ENCODE results near the gene RGS3. TPM values are rescaled to one million over a fixed set of nuclear protein-coding genes. Genes with fewer than 3 reads are reported as not detected.
A peak's percentile ranks its signal among the peaks of the same experiment; 100 is the strongest.

Gene RGS3
- 14.6 and 15.0 TPM in 2 replicates for total RNA-seq

DNA sequence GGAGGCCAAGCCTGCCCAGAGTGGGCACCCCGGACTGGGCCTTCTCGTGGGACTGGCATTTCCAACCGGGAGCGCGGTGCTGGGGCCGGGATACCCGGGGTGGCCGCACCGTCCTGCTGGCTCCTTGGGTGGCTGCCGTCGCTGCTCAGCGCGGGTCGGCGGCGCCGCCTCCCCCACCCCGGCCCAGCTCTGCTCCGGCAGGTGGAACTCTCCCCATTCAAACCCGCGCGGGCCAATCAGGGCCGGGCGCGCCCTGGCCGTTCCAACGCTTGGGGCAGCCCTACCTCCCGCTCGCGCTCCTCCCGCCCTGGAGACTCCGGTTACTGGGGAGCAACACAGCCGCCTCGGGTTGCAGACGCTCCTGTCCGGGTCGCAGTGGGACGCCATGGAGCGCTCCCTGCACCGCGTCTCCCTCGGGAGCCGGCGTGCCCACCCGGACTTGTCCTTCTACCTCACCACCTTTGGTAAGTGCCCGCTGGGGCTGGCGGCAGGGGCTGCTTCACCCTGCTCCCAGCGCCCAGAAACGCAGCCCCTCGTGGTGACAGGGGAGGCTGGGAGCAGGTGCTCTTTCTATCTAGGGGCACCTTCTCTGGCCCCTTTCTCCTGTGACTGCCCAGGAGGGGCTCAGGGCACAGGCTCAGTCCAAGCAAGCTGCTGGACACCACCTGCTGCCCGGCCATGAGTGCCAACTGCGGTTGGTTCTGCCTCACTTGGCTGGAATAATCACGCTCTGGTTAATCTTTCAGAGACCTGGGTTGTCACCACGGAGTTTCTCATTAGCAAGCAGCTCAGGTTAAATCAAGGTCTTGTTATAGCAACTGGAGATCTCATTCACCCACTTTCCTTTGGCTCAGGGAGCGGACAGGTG is at the start of gene RGS3:
Gene RGS3, plus strand, starts transcription at position 310 of the 868 bp plus-strand sequence. Its CDS starts 76 bp downstream, at position 386.
- ChIA-PET POLR2A (no interaction called here), CTCF (no interaction called here)
- H3K4me3 Mint-ChIP-seq, result no peak within 1 kb of the TSS
- H3K4me1 Mint-ChIP-seq, result no peaks in the 10 kb centered on the region
- TF ChIP-seq, protein P1, sequence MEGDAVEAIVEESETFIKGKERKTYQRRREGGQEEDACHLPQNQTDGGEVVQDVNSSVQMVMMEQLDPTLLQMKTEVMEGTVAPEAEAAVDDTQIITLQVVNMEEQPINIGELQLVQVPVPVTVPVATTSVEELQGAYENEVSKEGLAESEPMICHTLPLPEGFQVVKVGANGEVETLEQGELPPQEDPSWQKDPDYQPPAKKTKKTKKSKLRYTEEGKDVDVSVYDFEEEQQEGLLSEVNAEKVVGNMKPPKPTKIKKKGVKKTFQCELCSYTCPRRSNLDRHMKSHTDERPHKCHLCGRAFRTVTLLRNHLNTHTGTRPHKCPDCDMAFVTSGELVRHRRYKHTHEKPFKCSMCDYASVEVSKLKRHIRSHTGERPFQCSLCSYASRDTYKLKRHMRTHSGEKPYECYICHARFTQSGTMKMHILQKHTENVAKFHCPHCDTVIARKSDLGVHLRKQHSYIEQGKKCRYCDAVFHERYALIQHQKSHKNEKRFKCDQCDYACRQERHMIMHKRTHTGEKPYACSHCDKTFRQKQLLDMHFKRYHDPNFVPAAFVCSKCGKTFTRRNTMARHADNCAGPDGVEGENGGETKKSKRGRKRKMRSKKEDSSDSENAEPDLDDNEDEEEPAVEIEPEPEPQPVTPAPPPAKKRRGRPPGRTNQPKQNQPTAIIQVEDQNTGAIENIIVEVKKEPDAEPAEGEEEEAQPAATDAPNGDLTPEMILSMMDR (IDR thresholded peaks at IDR 0.05), result no peak
- DNase-seq, result no peak
- no peaks in the 10 kb centered on the region for H3K36me3 Mint-ChIP-seq (ENCODE audit: low read depth)
- intact Hi-C loops (cut with micrococcal nuclease), result no loop called here
- H3K9me3 Mint-ChIP-seq, result peaks cover 10% of the 10 kb centered on the region
- H3K27me3 Mint-ChIP-seq, result no peaks in the 10 kb centered on the region
- no peak for ATAC-seq (ENCODE audit: low read depth)
- H3K27ac Mint-ChIP-seq, result no peak within 1 kb of the TSS

DNA sequence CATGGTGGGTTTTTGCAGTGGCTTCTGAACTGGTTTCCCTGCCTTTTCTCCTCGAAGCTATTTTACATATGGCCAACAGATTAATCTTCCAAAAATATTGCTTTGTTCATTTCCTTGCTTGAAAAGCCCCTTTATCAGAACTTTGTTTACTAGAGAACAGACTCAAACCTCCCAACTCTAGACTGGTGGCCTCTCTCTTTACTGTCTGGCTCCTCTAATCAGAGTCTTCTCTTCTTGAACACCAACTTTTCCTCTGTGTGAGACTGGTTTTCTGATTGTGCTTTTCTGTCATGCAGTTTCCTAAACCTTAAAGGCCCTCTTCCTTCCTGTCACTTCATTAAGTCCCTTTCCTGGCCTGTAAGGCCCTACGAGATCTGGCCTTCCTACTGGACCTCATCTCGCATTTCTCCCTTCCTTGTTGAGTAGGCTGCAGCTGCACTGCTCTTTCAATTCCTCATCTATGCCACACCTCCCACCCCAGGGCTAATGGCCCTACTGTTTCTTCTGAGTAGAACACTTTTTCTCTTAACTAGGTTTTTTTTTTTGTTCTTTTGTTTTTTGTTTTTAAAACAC is 47.3 kb upstream of the RGS3 start:
- POLR2A ChIA-PET, result interaction anchor here (1.1 to 2.0 kb wide), 4 partner anchors 16 to 166 kb away, joined by 3 to 6 read pairs (median 5); partner anchors contain the start of genes ALAD and HDHD3
- Mint-ChIP-seq H3K36me3 (ENCODE audit: low read depth) (no peaks in the 10 kb centered on the region), H3K4me3 (no peak overlapping the region), H3K9me3 (no peaks in the 10 kb centered on the region), H3K27ac (no peak overlapping the region), H3K27me3 (no peaks in the 10 kb centered on the region), H3K4me1 (peaks cover 4% of the 10 kb centered on the region)
- DNase-seq (no peak), ATAC-seq (ENCODE audit: low read depth) (peak; percentile 99)
- TF ChIP-seq, protein P1 (IDR thresholded peaks at IDR 0.05), result no peak
- intact Hi-C loops (cut with micrococcal nuclease), result loop anchor here (1.0 to 10.0 kb wide), 4 partner anchors 15 to 1521 kb away; partner anchors contain the start of genes ALAD and UGCG
- CTCF ChIA-PET, result interaction anchor here (0.8 to 1.8 kb wide), 4 partner anchors 30 to 175 kb away, joined by 3 to 5 read pairs (median 4); partner anchors contain the start of genes CDC26 and PRPF4

DNA sequence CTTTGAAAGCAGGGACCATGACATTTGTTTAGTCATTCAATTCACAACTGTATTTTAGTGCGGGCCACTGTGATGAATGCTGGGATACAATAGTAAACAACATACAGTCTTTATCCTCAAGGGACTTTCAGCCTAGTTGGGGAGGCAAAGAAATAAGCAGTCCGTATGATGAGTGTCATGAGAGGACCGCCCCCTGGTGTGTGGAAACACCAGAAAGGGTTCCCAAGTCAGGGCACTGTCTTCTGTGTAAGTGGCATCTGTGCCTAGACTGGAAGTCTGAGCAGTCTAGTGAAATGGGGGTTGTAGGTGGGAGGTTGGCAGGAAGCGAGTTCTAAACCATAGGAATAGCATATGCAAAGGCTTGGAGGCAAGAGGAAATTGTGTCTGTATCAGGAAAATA is 46.2 kb upstream of the RGS3 start:
- H3K9me3 Mint-ChIP-seq, result no peaks in the 10 kb centered on the region
- ATAC-seq (ENCODE audit: low read depth) (no peak), DNase-seq (no peak)
- intact Hi-C loops (cut with micrococcal nuclease), result loop anchor here (2.0 to 10.0 kb wide), 3 partner anchors 17 to 1523 kb away; partner anchors contain the start of genes ALAD and UGCG
- CTCF ChIA-PET, result no interaction called here
- TF ChIP-seq, protein P1 (IDR thresholded peaks at IDR 0.05), result no peak
- no peak overlapping the region for H3K4me3 Mint-ChIP-seq
- no peaks in the 10 kb centered on the region for H3K27me3 Mint-ChIP-seq
- no peaks in the 10 kb centered on the region for H3K36me3 Mint-ChIP-seq (ENCODE audit: low read depth)
- no peak overlapping the region for H3K27ac Mint-ChIP-seq
- POLR2A ChIA-PET, result no interaction called here
- no peaks in the 10 kb centered on the region for H3K4me1 Mint-ChIP-seq

DNA sequence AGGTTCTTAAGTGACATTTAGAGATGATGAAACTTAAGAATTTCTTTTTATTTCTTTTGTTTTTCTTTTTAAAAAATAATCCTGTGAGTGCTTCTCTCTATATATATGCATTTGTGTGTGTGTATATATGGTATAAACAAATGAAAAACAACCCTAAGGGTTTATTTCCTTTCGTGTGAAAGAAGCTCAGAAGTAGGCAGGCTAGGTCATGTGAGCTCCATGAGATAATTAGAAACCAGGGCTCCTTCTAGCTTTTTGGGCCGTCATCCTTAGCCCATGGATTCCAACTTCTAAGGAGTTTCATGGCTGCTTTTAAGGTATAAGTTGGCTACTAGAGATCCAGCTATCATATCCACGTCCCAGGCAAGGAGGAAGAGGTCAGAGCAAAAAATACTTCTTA is 41.8 kb upstream of the RGS3 start:
- TF ChIP-seq, protein P1 (IDR thresholded peaks at IDR 0.05), result no peak
- ChIA-PET POLR2A (interaction anchor here (1.0 kb wide), 1 partner anchor 147 kb away, joined by 3 read pairs; the partner anchor contains the start of genes CDC26 and PRPF4), CTCF (no interaction called here)
- no peaks in the 10 kb centered on the region for H3K36me3 Mint-ChIP-seq (ENCODE audit: low read depth)
- H3K4me3 Mint-ChIP-seq, result no peak overlapping the region
- no peak overlapping the region for H3K27ac Mint-ChIP-seq
- no peaks in the 10 kb centered on the region for H3K4me1 Mint-ChIP-seq
- intact Hi-C loops (cut with micrococcal nuclease), result no loop called here
- DNase-seq, result no peak
- no peaks in the 10 kb centered on the region for H3K9me3 Mint-ChIP-seq
- H3K27me3 Mint-ChIP-seq, result peaks cover 14% of the 10 kb centered on the region
- ATAC-seq (ENCODE audit: low read depth), result no peak

DNA sequence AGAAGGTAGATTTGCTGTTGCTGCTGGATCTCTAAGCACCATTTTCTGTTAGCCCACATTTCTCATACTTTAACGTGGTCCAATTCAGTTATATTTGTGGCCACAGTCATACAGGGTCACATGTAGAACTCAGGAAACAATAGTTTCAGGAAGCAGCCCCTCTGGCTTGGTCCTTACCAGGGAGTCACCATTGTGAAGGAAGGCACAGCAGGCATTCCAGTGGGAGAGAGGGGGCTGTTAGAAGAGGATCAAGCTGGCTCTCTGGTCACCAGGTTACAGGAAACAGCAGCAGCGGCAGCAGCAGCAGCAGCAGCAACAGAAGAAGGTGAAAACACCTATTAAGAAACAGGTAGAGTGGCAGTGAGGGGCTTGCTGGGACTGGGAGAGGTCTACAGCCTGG is 38.5 kb upstream of the RGS3 start:
- POLR2A ChIA-PET, result no interaction called here
- no peaks in the 10 kb centered on the region for H3K9me3 Mint-ChIP-seq

More for the DNA sequence above, 38.5 kb upstream of the RGS3 start:
- DNase-seq (no peak), ATAC-seq (ENCODE audit: low read depth) (no peak)
- Mint-ChIP-seq H3K36me3 (ENCODE audit: low read depth) (no peaks in the 10 kb centered on the region), H3K4me1 (no peaks in the 10 kb centered on the region), H3K4me3 (no peak overlapping the region), H3K27me3 (peaks cover 15% of the 10 kb centered on the region), H3K27ac (no peak overlapping the region)
- TF ChIP-seq, protein P1 (IDR thresholded peaks at IDR 0.05), result no peak
- intact Hi-C loops (cut with micrococcal nuclease), result no loop called here
- CTCF ChIA-PET, result no interaction called here

All from activated B cell treated with CpG ODN at 0.5 μM for 24 hours (primary cell).